ENCODE data around the gene OLFM1.
"Not testable (repeated sequence)": the region's sequence is repeated elsewhere in the genome, so short reads cannot be mapped to it uniquely, and the experiment has no call there.

The OLFM1 gene

DNA sequence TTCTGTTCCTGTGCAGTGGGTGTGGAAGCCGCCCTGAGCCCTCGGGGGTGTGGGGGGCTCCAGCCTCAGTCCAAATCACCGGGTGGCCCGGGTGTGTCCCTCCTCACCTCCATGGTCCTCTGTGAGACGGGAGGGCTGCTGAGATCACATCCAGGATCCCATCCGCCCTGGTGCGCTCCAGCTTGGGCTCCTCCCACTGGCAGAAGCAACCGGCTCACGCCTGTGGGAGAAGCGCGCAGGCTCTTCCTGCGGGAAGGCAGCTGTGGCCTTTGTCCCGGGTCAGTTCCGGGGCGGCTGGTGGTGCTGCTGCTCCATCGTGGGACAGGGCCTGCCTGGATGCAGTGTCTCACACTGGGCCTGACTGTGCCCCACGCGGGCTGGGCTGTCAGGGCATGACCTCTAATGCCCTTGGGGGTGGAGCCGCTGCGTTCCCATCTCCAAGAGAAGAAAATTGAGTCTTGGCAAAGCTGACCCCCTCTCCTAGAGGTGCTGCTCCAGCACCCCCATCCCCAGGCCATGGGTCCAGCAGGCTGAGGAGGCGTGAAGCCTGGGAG is 18.5 kb downstream of the OLFM1 start:
- Histone ChIP-seq H3K4me1 (no peaks in the 10 kb centered on the region), H3K27me3 (ENCODE audit: low read depth) (no peaks in the 10 kb centered on the region), H3K4me3 (no peak overlapping the region), H3K36me3 (replicated peaks) (no peaks in the 10 kb centered on the region), H3K9me3 (no peaks in the 10 kb centered on the region)
- no peak for DNase-seq (ENCODE audit: low spot score in 2 of 2)
- in situ Hi-C loops (cut with MboI; ENCODE audit: low sequenced_read_pairs), result no loop called here

DNA sequence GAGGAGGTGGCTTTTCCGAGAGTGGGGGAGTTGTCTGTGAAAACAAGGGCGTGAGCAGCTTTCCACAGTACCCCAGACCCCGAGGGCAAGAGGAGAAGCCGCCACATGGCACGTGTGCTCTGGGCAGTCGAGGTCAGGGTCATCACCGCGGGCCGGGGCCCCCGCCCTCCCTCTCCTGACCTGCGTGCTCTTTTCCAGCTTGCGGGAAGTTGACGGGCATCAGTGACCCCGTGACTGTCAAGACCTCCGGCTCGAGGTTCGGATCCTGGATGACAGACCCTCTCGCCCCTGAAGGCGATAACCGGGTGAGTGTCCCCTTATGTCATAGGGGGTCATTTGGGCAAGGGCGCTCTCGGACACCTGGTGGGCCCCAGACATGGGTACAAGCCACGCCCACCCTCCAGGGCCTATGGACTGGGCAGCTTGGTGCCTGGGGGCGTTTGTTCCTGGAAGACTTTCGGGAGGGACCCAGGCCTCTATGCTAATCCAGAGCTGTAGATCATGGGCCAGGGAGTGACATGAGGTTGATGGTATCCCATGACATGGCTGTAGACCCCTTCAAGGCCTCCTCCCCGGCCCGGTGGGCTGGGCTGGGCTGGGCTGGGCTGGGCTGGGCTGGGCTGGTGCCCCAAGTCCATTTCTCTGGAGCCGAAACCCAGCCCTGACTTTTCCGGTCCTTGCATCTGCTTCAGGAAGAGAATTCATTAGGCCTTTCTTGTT is 19.2 kb downstream of the OLFM1 start:
- no peaks in the 10 kb centered on the region for H3K27me3 ChIP-seq (ENCODE audit: low read depth)

DNA sequence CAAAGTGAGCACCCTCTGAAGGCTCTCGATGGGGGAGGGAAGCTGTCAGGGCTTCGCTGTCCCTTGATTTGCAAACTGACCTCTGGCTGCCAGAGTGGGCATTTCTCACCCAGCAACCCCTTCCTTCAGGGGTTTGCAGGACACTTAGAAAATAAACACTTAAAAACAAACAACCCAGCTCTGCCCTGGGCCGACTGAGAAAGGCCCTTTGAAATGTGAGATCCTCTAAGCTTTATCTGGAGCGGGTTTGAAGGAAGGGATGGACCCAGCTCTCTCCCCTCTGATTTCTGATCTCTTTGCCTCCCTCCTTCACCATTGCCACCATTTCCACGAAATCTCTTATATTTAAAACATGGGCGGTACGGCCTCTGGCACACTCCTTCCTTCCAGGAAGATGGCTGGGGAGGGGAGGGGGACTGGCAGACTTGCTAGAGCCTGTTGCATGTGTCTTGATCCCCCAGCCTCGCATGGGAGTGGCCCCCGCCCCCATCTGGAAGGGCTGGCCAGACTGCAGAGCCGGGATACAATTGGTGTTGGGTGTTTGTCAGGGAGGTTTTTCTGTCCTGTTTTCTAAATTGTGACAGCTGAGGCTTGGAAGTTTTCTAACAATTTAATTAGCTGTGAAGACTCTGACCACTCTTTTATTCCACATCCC is 20.2 kb downstream of the OLFM1 start:
- Histone ChIP-seq H3K27me3 (ENCODE audit: low read depth) (no peaks in the 10 kb centered on the region), H3K4me3 (no peak overlapping the region), H3K9me3 (no peaks in the 10 kb centered on the region), H3K36me3 (replicated peaks) (no peaks in the 10 kb centered on the region), H3K4me1 (no peaks in the 10 kb centered on the region)
- in situ Hi-C loops (cut with MboI; ENCODE audit: low sequenced_read_pairs), result no loop called here
- no peak for DNase-seq (ENCODE audit: low spot score in 2 of 2)

More for the DNA sequence above, 19.2 kb downstream of the OLFM1 start:
- DNase-seq (ENCODE audit: low spot score in 2 of 2), result no peak
- Histone ChIP-seq H3K4me1 (no peaks in the 10 kb centered on the region), H3K9me3 (no peaks in the 10 kb centered on the region), H3K4me3 (no peak overlapping the region), H3K36me3 (replicated peaks) (no peaks in the 10 kb centered on the region)
- in situ Hi-C loops (cut with MboI; ENCODE audit: low sequenced_read_pairs), result no loop called here

DNA sequence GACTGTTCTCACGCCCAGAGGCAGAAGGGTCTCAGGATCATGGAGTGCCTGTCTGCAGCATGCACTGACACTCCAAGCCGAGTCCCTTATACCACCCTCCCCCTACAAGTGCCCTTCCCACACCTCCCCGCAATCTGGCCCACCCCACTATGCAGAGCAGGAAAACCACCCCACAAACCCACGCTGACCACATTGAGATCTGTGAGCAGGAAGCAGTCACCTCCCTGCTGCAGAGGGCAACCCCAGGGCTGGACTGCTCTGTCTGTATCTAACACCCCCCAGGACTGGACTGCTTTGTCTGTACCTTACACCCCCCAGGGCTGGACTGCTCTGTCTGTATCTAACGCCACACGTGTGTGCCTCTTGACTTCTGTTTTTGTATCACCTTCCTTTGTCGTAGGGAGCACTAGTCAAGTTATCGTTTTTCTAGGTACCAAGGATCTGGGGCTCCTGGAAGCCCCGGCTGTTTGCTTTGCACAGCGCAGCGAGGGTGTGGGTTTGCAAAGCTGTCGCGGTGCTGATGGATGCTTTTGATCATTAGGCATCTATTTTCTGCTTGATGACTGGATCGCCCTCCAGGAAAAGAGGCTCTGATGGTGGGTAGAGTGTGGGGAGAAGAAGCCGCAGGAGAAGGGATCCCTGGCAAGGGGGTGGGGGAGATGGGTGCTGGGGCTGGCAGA is 21.5 kb downstream of the OLFM1 start:
- H3K36me3 ChIP-seq (replicated peaks), result no peaks in the 10 kb centered on the region
- no peak overlapping the region for H3K4me3 ChIP-seq
- in situ Hi-C loops (cut with MboI; ENCODE audit: low sequenced_read_pairs), result no loop called here
- no peaks in the 10 kb centered on the region for H3K4me1 ChIP-seq
- no peaks in the 10 kb centered on the region for H3K27me3 ChIP-seq (ENCODE audit: low read depth)
- H3K9me3 ChIP-seq, result no peaks in the 10 kb centered on the region
- no peak for DNase-seq (ENCODE audit: low spot score in 2 of 2)

DNA sequence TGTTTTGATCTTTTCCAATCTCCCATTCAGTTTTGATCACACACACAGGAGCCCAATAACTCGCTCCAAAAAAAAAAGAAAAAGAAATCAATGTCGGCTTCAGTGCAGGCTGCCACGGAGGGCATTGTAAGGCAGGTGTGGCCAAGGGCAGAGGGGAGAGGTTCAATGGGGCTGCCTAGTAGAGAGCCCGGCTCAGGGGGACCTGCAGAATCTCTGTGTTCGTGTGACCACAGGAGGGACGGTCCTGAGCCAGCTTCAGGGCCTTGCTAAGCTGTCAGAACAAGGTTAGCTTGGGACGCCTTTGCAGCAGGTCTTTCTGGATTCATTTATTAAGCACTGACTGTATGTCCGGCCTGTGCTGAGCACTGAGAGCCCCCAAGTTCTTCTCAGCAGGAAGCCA is 22.2 kb downstream of the OLFM1 start:
- no peak overlapping the region for H3K4me3 ChIP-seq
- DNase-seq (ENCODE audit: low spot score in 2 of 2), result no peak
- no peaks in the 10 kb centered on the region for H3K27me3 ChIP-seq (ENCODE audit: low read depth)
- no peaks in the 10 kb centered on the region for H3K9me3 ChIP-seq
- in situ Hi-C loops (cut with MboI; ENCODE audit: low sequenced_read_pairs), result no loop called here
- H3K4me1 ChIP-seq, result no peaks in the 10 kb centered on the region
- H3K36me3 ChIP-seq (replicated peaks), result no peaks in the 10 kb centered on the region

GRCh38 chr9:135110416-135110815 is 22.9 kb downstream of the OLFM1 start:
- no peak for DNase-seq (ENCODE audit: low spot score in 2 of 2)
- H3K4me3 ChIP-seq, result no peak overlapping the region
- H3K36me3 ChIP-seq (replicated peaks), result no peaks in the 10 kb centered on the region
- no peaks in the 10 kb centered on the region for H3K9me3 ChIP-seq
- no peaks in the 10 kb centered on the region for H3K27me3 ChIP-seq (ENCODE audit: low read depth)
- in situ Hi-C loops (cut with MboI; ENCODE audit: low sequenced_read_pairs), result no loop called here
- H3K4me1 ChIP-seq, result no peaks in the 10 kb centered on the region

GRCh38 chr9:135111600-135111999 is 24.1 kb downstream of the OLFM1 start:
- H3K4me3 ChIP-seq; H3K36me3 ChIP-seq (replicated peaks); in situ Hi-C loops (cut with MboI; ENCODE audit: low sequenced_read_pairs); DNase-seq (ENCODE audit: low spot score in 2 of 2); H3K4me1 ChIP-seq; H3K27me3 ChIP-seq (ENCODE audit: low read depth); H3K9me3 ChIP-seq: not testable (repeated sequence)

DNA sequence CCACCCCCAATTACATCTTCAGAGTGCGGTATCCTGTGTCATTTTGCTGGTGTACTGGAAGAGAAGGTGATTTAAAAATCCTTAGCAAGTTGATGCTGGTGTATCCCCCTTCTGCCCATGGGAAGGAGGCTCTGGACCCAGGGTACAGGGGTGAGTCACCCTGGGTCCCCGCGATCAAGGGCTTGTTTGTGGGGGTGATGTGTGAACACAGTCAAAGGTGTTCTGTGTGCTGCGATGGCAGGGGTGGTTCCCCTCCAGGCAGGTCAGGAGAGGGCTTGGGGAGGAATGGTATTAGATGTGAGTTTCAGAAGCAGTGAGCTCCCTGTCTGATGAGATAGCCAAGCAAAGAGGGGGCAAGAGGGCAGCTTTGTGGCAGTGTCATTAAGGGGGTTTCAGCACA is 28.9 kb downstream of the OLFM1 start:
- DNase-seq (ENCODE audit: low spot score in 2 of 2), result no peak
- H3K4me3 ChIP-seq, result no peak overlapping the region
- H3K36me3 ChIP-seq (replicated peaks), result no peaks in the 10 kb centered on the region
- in situ Hi-C loops (cut with MboI; ENCODE audit: low sequenced_read_pairs), result no loop called here
- no peaks in the 10 kb centered on the region for H3K9me3 ChIP-seq
- H3K4me1 ChIP-seq, result no peaks in the 10 kb centered on the region
- no peaks in the 10 kb centered on the region for H3K27me3 ChIP-seq (ENCODE audit: low read depth)

GRCh38 chr9:135116881-135117280 is 29.4 kb downstream of the OLFM1 start:
- DNase-seq (ENCODE audit: low spot score in 2 of 2), result no peak
- H3K9me3 ChIP-seq, result no peaks in the 10 kb centered on the region
- H3K36me3 ChIP-seq (replicated peaks), result no peaks in the 10 kb centered on the region
- no peak overlapping the region for H3K4me3 ChIP-seq
- in situ Hi-C loops (cut with MboI; ENCODE audit: low sequenced_read_pairs), result no loop called here
- H3K27me3 ChIP-seq (ENCODE audit: low read depth), result no peaks in the 10 kb centered on the region
- H3K4me1 ChIP-seq, result no peaks in the 10 kb centered on the region

DNA sequence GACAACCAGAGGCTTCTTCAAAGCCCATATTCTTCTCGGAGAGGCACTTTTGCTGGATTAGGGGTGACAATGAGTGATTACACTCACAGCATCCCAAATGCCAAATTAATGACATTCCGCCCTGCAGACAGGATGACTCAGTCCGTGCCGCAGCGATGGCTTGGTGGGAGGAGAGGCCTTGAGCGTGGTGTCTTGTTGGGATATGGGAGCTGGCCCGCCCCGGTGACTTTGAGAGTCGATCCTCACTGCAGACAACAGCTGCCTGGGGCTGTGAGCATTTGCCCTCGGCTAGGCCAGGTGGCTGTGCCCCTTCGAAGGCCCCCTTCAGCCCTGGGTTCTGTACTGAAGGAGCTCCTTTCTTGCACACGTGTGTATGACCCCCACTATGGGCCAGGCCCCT is 29.8 kb downstream of the OLFM1 start:
- Histone ChIP-seq H3K4me1 (no peaks in the 10 kb centered on the region), H3K9me3 (no peaks in the 10 kb centered on the region), H3K36me3 (replicated peaks) (no peaks in the 10 kb centered on the region), H3K4me3 (no peak overlapping the region), H3K27me3 (ENCODE audit: low read depth) (no peaks in the 10 kb centered on the region)
- DNase-seq (ENCODE audit: low spot score in 2 of 2), result no peak
- in situ Hi-C loops (cut with MboI; ENCODE audit: low sequenced_read_pairs), result no loop called here

DNA sequence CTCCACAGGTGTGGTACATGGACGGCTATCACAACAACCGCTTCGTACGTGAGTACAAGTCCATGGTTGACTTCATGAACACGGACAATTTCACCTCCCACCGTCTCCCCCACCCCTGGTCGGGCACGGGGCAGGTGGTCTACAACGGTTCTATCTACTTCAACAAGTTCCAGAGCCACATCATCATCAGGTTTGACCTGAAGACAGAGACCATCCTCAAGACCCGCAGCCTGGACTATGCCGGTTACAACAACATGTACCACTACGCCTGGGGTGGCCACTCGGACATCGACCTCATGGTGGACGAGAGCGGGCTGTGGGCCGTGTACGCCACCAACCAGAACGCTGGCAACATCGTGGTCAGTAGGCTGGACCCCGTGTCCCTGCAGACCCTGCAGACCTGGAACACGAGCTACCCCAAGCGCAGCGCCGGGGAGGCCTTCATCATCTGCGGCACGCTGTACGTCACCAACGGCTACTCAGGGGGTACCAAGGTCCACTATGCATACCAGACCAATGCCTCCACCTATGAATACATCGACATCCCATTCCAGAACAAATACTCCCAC is 32.1 kb downstream of the OLFM1 start:
- Histone ChIP-seq H3K27me3 (ENCODE audit: low read depth) (no peaks in the 10 kb centered on the region), H3K36me3 (replicated peaks) (no peaks in the 10 kb centered on the region), H3K4me3 (no peak overlapping the region), H3K4me1 (no peaks in the 10 kb centered on the region), H3K9me3 (no peaks in the 10 kb centered on the region)
- DNase-seq (ENCODE audit: low spot score in 2 of 2), result no peak
- in situ Hi-C loops (cut with MboI; ENCODE audit: low sequenced_read_pairs), result no loop called here

GRCh38 chr9:135120249-135120648 is 32.8 kb downstream of the OLFM1 start:
- Histone ChIP-seq H3K36me3 (replicated peaks) (no peaks in the 10 kb centered on the region), H3K27me3 (ENCODE audit: low read depth) (no peaks in the 10 kb centered on the region), H3K4me1 (no peaks in the 10 kb centered on the region), H3K4me3 (no peak overlapping the region), H3K9me3 (no peaks in the 10 kb centered on the region)
- no peak for DNase-seq (ENCODE audit: low spot score in 2 of 2)
- in situ Hi-C loops (cut with MboI; ENCODE audit: low sequenced_read_pairs), result no loop called here

- Histone ChIP-seq H3K4me3 (no peak overlapping the region), H3K9me3 (no peaks in the 10 kb centered on the region), H3K36me3 (replicated peaks) (no peaks in the 10 kb centered on the region), H3K27me3 (ENCODE audit: low read depth) (no peaks in the 10 kb centered on the region), H3K4me1 (no peaks in the 10 kb centered on the region)
- in situ Hi-C loops (cut with MboI; ENCODE audit: low sequenced_read_pairs), result no loop called here
- no peak for DNase-seq (ENCODE audit: low spot score in 2 of 2)
Observed at GRCh38 chr9:135122316-135122715, 34.8 kb downstream of the OLFM1 start.

Measured in HAP-1 (cell line).